HEK293T (cell line): ENCODE measurements around the gene KRTAP9-4.
"Not testable (repeated sequence)": the region's sequence is repeated elsewhere in the genome, so short reads cannot be mapped to it uniquely, and the experiment has no call there.

Experiments
- ELF4 ChIP-seq: fragments of 450-650 bp; IDR thresholded peaks from 2 replicates; pipeline ENCODE4 v1.6.1; 2017; ENCODE audit warnings: antibody characterized with exemption
- FOXA1 ChIP-seq: fragments of 450-650 bp; IDR thresholded peaks from 2 replicates; pipeline ENCODE4 v1.6.1; 2016; ENCODE audit warnings: mild to moderate bottlenecking
- FOXK2 ChIP-seq: fragments of 450-650 bp; IDR thresholded peaks from 2 replicates; pipeline ENCODE4 v1.6.1; 2016; ENCODE audit warnings: mild to moderate bottlenecking
- FOXM1 ChIP-seq: fragments of 450-650 bp; IDR thresholded peaks from 2 replicates; pipeline ENCODE4 v1.6.1; 2017; ENCODE audit warnings: mild to moderate bottlenecking, borderline replicate concordance
- NFRKB ChIP-seq: fragments of 450-650 bp; IDR thresholded peaks from 2 replicates; pipeline ENCODE4 v1.6.1; 2016; ENCODE audit warnings: mild to moderate bottlenecking, moderate library complexity
- ZNF384 ChIP-seq: fragments of 450-650 bp; IDR thresholded peaks from 2 replicates; pipeline ENCODE4 v1.6.1; 2016
- TF ChIP-seq, protein P1 (sequence below): fragments of 450-650 bp; IDR thresholded peaks from 2 replicates; pipeline ENCODE4 v1.6.1; 2016

DNA sequence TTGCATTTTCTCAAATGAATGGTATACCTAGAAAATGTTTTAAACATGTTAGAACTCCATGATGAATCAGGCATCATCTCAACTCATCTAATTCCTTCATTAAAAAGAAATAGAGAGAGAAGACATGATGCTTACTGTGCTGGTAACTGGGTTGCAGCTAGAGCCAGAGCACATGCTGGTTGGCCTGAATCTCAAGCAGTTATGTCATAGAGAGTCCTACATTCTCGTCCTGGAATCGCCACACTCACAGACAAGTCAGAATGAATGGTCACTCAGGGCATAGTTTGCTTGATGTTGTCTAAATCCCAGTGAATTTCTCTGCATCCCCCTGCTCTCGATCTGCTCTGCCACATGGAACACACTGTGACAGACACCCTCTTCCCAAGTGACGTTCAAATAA is 12.4 kb upstream of the KRTAP9-4 start:
- TF ChIP-seq FOXK2, NFRKB, FOXA1, FOXM1, ZNF384, ELF4: not testable (repeated sequence)
- TF ChIP-seq, protein P1, sequence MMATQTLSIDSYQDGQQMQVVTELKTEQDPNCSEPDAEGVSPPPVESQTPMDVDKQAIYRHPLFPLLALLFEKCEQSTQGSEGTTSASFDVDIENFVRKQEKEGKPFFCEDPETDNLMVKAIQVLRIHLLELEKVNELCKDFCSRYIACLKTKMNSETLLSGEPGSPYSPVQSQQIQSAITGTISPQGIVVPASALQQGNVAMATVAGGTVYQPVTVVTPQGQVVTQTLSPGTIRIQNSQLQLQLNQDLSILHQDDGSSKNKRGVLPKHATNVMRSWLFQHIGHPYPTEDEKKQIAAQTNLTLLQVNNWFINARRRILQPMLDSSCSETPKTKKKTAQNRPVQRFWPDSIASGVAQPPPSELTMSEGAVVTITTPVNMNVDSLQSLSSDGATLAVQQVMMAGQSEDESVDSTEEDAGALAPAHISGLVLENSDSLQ = not testable (repeated sequence)
